Dendritic cell treated with granulocyte-macrophage colony-stimulating factor and Interleukin-4, amounts not matched to agents 40 ng/mL and 50 ng/mL, for 4 days (primary cell): Measurements from ENCODE around the gene CKLF.

ENCODE experiments used
- H3K27ac Mint-ChIP-seq: one replicate; pipeline ENCODE4 v1.8.0; 2022; ENCODE audit warnings: mild to moderate bottlenecking, mixed read lengths
- H3K27me3 Mint-ChIP-seq: one replicate; pipeline ENCODE4 v1.8.0; 2022; ENCODE audit warnings: mild to moderate bottlenecking, mixed read lengths
- H3K36me3 Mint-ChIP-seq: one replicate; pipeline ENCODE4 v1.8.0; 2022; ENCODE audit warnings: low read depth, mixed read lengths
- H3K4me1 Mint-ChIP-seq: one replicate; pipeline ENCODE4 v1.8.0; 2022; ENCODE audit warnings: low read depth, mixed read lengths
- H3K4me3 Mint-ChIP-seq: one replicate; pipeline ENCODE4 v1.8.0; 2022; ENCODE audit warnings: mild to moderate bottlenecking, moderate library complexity, mixed read lengths
- H3K9me3 Mint-ChIP-seq: one replicate; pipeline ENCODE4 v1.8.0; 2022; ENCODE audit warnings: mixed read lengths
- intact Hi-C: fragments of 100-400 bp; cut with micrococcal nuclease; formaldehyde crosslinking; loops from one replicate; pipeline ENCODE4 v1.15.0; 2022

Gene CKLF, protein sequence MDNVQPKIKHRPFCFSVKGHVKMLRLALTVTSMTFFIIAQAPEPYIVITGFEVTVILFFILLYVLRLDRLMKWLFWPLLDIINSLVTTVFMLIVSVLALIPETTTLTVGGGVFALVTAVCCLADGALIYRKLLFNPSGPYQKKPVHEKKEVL

DNA sequence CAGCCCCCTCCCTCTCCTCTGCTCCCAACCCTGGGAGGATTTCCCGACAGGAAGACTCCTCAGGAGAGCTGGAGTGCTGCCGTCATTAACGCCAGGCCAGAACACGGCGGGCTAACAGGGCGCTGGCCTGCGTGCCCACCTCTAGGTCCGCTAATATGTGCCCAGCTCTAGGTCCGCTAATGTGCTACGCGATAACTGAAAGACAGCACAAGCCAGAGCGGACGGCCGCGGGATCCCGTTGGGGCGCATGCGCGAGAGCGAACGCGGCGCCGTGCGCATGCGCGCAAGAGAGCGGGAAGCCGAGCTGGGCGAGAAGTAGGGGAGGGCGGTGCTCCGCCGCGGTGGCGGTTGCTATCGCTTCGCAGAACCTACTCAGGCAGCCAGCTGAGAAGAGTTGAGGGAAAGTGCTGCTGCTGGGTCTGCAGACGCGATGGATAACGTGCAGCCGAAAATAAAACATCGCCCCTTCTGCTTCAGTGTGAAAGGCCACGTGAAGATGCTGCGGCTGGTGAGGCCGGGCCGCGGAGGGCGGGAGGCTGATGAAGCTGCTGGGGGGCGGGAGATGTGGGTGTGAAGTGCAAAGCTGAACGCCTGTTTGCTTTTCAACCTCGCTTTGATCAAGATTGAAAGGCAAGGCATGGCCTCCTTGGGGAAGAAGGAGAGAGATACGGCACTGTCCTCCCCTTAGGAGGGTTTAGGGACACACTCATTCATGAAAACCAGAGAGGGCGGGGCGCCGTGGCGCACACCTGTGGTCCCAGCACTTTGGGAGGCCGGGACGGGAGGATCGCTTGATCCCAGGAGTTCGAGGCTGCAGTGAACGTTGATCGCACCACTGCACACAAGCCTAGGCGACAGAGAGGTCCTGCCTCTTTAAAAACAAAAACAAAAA lies at the start of gene CKLF:
TSS of gene CKLF (plus strand) at position 291 of the 892 bp plus-strand sequence. CDS start at position 431, 140 bp downstream.
- Mint-ChIP-seq H3K4me1 (peaks cover 70% of the 10 kb centered on the region), H3K27ac (peak within 1 kb of the TSS; percentile 81), H3K36me3 (peaks cover 59% of the 10 kb centered on the region), H3K27me3 (no peaks in the 10 kb centered on the region), H3K4me3 (peak within 1 kb of the TSS; percentile 81), H3K9me3 (no peaks in the 10 kb centered on the region)
- intact Hi-C loops, result loop anchor here (1.0 to 2.0 kb wide), 3 partner anchors 28 to 54 kb away; no protein-coding TSS in a partner anchor

DNA sequence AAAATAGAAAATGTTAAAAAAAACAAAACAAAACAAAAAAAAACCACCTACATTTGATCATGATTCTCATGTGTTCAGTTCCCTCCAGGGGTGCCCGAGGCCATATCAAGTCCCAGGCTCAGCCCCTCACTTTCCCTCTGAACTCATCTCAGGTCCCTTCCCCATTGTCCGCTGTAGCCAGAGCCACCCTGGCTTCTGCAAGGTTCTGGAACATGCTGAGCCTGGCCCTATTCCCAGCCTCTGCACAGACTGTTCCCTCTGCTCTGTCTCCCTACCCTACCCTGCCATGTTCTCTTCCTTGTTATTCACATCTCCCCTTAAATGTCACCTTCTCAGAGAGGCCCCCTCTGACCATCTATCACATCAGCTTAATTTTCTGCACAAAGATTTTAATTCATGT lies 49.3 kb upstream of the CKLF start:
- Mint-ChIP-seq H3K4me1 (peaks cover 37% of the 10 kb centered on the region), H3K9me3 (no peaks in the 10 kb centered on the region), H3K36me3 (peaks cover 39% of the 10 kb centered on the region), H3K27me3 (no peaks in the 10 kb centered on the region), H3K4me3 (no peak overlapping the region), H3K27ac (no peak overlapping the region)
- intact Hi-C loops, result no loop called here

DNA sequence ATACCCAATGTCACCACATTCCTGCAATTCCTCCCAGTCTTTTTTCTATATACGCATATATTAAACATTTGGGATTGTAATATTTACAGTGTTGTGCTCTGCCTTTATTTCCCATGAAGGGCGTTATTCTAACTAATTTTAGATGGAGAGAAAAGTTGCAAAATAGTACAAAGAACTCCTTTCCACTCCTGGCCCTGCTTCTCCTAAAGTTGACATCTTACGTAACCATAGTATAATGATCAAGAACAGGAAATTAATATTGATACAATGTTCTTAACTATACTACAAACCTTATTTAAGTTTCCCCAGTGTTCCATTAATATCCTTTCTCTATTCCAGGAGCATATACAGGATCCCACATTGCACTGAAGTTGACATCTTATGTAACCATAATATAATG lies 48.8 kb upstream of the CKLF start:
- intact Hi-C loops, result no loop called here
- Mint-ChIP-seq H3K27ac (no peak overlapping the region), H3K9me3 (no peaks in the 10 kb centered on the region)

DNA sequence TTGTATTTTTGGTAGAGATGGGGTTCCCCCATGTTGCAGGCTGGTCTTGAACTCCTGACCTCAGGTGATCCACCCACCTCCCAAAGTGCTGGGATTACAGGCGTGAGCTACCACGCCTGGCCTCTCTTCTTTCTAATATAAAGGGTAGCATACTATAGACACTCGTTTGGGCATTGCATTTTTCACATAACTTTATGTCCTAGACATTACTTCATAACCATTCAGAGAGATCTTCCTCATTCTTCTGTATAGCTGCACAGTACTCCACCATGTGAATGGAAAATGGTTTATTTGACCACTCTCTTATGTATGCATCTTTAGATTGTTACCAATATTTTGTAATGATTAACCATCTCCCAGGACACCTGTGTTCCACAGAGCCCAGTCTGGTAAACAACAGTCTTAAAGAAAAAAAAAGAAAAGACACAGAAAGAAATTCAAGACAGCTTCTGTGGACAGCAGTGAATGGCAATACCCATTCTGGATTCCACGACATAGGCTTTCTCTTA lies 44.6 kb upstream of the CKLF start:
- Mint-ChIP-seq H3K4me1 (peaks cover 48% of the 10 kb centered on the region), H3K36me3 (peaks cover 72% of the 10 kb centered on the region), H3K27me3 (no peaks in the 10 kb centered on the region), H3K9me3 (no peaks in the 10 kb centered on the region), H3K27ac (no peak overlapping the region), H3K4me3 (no peak overlapping the region)
- intact Hi-C loops, result no loop called here

More for the DNA sequence above, 48.8 kb upstream of the CKLF start:
- Mint-ChIP-seq H3K4me1 (peaks cover 41% of the 10 kb centered on the region), H3K36me3 (peaks cover 43% of the 10 kb centered on the region), H3K27me3 (no peaks in the 10 kb centered on the region), H3K4me3 (no peak overlapping the region)

DNA sequence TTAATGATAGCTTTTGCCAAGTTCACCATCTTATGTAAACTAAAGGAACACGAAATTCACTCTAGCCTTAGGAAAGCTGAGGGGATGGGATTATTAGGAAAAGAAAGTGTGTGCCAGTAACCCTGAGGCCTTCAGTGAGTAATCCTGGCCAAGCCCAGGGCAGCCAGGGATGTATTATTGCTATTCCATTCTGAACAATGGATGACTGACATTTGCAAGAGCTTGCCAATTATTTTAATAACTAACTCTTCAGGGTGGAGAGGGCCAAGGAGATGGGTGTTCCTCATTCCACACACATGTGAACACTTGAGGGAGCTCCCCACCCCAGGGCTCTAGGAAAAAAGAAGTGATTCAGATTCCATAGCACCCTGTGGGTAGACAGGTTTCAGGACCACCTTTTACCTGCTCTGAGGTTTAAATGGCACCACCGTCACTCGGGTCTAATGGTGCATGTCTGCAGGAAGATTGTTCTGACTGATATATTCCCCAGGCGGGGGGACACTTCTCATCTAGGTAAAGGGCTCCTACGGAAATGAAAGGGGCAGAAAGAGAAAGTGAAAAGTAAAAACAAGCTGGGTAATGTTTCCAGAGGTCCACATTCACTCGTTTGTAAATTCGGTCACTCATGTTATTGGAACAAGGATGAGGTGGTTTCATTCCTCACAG lies 44.0 kb upstream of the CKLF start:
- peaks cover 48% of the 10 kb centered on the region for H3K4me1 Mint-ChIP-seq
- H3K27ac Mint-ChIP-seq, result no peak overlapping the region
- intact Hi-C loops, result no loop called here
- peaks cover 74% of the 10 kb centered on the region for H3K36me3 Mint-ChIP-seq
- H3K9me3 Mint-ChIP-seq, result no peaks in the 10 kb centered on the region
- no peaks in the 10 kb centered on the region for H3K27me3 Mint-ChIP-seq
- H3K4me3 Mint-ChIP-seq, result no peak overlapping the region

DNA sequence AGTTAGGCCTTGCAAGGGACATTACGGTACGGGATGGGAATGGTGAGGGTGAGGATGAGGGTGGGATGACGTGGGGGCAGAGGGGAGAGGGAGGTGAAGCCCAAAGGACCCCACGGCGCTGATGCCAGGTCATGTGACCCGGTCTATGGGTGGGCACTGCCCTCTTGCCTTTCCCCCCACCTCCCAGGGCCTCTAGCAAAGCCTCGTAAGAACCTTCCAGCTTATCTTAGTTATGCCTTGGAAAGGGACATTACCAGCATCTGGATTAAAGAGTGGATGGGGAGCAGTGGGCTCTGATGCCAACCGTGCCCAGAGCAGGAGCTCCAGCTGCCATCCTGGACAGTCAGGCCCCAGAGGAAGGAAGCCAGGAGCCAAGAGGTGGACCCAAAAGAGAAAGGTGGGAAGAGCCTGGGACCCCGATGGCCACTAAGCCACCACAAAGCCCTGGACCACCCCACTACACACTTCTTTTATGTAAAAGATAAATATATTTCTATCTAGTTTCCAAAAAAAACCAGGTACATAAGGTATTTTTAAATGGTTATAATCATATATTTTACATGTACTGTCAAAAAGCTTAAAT lies 43.4 kb upstream of the CKLF start:
- Mint-ChIP-seq H3K27me3 (no peaks in the 10 kb centered on the region), H3K9me3 (no peaks in the 10 kb centered on the region), H3K4me3 (no peak overlapping the region), H3K27ac (peak overlapping the region; percentile 55), H3K36me3 (peaks cover 80% of the 10 kb centered on the region), H3K4me1 (peaks cover 48% of the 10 kb centered on the region)
- intact Hi-C loops, result no loop called here

DNA sequence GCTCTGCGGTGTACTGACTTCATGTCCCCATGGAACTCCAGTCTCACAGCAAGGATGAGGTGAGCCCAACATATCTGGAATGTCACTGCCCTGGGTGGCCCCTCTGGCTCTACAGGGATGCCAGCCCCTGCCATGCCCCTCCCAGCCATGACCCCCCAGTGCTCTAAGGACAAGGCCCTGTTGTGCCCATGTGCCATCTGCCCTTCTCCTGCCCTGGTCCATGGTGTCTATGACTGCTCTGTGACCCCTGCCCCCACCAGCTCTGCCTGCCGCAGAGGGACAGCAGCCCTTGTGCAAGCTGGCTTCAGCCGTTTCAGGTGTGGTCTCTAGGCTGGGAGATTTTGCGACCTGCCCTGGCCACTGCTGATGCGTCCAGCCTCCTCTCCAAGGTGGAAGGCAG lies 42.8 kb upstream of the CKLF start:
- Mint-ChIP-seq H3K27ac (no peak overlapping the region), H3K27me3 (no peaks in the 10 kb centered on the region), H3K9me3 (no peaks in the 10 kb centered on the region), H3K4me3 (no peak overlapping the region), H3K36me3 (peaks cover 86% of the 10 kb centered on the region), H3K4me1 (peaks cover 50% of the 10 kb centered on the region)
- intact Hi-C loops, result no loop called here

DNA sequence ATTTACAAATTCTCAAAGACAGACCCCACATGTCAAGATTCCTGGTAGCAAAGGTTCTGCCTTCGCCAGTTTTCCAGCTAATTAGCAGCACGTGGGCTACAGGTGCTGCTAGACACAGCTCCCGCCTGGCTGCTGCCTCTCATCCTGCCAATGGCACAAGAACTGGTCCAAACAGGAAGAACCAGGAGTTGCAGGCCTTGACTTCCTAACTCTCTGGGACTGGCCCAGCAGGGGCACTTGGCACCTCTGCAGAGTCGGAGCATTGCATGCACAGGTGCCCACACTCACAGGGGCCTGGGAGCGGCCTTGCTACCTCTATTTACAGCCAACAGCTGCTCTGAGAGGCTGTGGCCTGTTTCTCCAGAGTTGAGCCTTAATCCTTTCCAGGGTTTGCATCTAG lies 42.1 kb upstream of the CKLF start:
- Mint-ChIP-seq H3K9me3 (no peaks in the 10 kb centered on the region), H3K27ac (peak overlapping the region; percentile 100), H3K27me3 (no peaks in the 10 kb centered on the region), H3K4me3 (no peak overlapping the region), H3K4me1 (peaks cover 57% of the 10 kb centered on the region), H3K36me3 (peaks cover 93% of the 10 kb centered on the region)
- intact Hi-C loops, result loop anchor here (10.0 kb wide), 1 partner anchor 105 kb away; no protein-coding TSS in a partner anchor

DNA sequence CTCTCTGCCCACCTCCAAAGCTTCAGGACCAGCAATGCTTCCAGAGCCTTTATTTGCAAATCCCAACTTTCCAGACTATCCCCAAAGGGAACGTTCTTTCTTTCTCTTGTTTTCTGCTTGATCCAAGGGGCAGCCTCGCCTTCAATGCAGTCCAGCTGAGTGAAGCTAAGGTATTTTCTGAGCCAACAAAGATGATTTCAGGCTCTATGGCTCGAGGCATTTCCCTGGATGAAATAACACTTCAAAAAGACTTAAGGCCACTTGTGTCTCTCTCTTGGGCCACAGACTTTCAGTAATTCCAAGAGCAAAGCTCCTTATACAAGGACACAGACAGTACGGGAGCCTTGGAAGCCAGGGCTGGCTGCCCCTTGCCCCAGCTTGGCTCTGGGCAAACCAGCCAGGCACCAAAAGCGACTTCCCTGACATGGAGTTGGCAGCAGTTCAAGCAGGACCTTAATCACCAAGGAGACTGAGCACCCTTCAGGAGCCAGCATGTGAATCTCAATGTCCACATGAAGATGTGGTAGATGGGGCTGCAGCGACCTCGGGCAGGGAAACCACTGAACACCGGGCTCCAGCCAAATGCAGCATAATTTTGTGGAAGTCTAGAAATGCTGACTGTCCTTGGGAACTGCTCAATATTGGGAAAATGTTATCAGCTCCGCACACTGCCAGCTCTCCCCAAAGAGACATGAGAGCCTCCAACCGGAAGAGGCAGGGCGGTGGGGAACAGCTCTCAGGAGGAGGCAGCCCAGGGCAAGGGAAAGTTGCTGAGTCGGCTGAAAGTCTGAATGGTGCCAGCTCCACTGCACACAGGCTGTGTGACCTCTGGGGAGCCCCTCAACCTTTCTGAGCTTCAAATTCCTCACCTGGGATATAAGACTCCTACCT lies 41.4 kb upstream of the CKLF start:
- H3K4me1 Mint-ChIP-seq, result peaks cover 64% of the 10 kb centered on the region
- H3K4me3 Mint-ChIP-seq, result no peak overlapping the region
- H3K27me3 Mint-ChIP-seq, result no peaks in the 10 kb centered on the region
- H3K9me3 Mint-ChIP-seq, result no peaks in the 10 kb centered on the region
- H3K36me3 Mint-ChIP-seq, result peaks cover 99% of the 10 kb centered on the region
- H3K27ac Mint-ChIP-seq, result peak overlapping the region; percentile 100
- intact Hi-C loops, result loop anchor here (10.0 kb wide), 1 partner anchor 106 kb away; no protein-coding TSS in a partner anchor

DNA sequence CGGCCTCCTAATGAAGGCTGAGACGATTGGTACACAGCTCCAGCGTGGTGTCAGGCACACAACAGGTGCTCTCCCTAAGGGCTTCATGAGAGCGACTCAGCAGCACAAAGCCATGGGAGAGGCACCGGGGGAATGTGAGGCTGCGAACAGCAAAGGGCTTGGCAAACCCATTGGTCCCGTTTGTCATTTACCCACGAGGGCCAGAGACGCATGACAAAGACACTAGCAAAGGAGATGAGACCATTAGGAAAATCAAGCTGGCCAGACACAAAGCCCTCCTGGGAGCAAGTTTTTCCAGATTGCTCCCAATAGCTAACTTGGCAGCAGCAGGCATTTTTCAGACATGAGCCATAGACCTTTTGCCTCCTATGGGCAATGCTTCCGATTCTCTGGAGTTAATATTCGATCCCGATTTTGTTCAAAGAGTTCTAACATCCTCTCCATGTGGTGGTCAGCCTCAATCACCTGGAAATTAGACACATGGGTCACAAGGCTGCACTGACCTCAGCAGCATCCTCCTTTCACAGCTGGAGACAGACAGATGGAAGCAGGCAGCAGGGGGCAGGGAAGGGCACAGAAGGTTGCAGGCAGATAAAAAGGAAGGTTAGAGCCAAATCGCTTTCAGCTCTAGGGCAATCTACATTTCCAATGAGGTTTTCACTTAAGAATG lies 40.6 kb upstream of the CKLF start:
- Mint-ChIP-seq H3K36me3 (peaks cover 98% of the 10 kb centered on the region), H3K27ac (peak overlapping the region; percentile 100), H3K27me3 (no peaks in the 10 kb centered on the region), H3K9me3 (no peaks in the 10 kb centered on the region), H3K4me1 (peaks cover 72% of the 10 kb centered on the region), H3K4me3 (no peak overlapping the region)
- intact Hi-C loops, result loop anchor here (10.0 kb wide), 1 partner anchor 107 kb away; no protein-coding TSS in a partner anchor

DNA sequence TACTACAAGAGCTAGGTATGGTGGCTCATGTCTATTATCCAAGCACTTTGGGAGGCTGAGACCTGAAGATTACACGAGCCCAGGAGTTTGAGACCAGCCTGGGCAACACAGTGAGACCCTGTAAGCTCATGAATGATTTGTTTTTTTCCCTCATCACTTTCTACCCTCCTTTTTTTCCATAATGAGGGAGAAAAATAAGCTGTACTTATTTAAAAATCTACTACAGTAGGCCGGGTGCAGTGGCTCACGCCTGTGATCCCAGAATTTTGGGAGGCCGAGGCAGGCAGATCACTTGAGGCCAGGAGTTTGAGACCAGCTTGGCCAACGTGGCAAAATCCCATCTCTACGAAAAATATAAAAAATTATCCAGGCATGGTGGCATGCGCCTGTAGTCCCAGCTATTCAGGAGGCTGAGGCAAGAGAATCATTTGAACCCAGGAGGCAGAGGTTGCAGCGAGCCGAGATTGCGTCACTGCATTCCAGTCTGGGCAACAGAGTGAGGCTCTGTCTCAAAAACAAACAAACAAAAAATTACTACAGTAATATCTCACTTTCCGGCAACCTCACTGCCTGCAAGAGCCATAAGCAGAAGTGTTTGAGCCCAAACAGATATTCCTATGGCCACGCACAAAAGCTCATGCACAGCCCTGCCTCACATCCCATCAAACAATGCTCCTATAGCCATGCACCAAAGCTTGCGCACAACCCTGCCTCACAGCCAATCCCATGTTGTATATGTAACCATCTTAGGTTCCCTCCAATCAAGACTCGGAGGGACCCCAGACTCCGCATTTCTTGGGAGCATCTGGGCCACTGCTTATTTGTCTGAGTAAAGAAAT lies 39.9 kb upstream of the CKLF start:
- intact Hi-C loops, result loop anchor here (10.0 kb wide), 1 partner anchor 108 kb away; no protein-coding TSS in a partner anchor
- H3K27me3 Mint-ChIP-seq, result no peaks in the 10 kb centered on the region
- peaks cover 79% of the 10 kb centered on the region for H3K4me1 Mint-ChIP-seq
- H3K27ac Mint-ChIP-seq, result peak overlapping the region; percentile 100
- no peaks in the 10 kb centered on the region for H3K9me3 Mint-ChIP-seq
- H3K4me3 Mint-ChIP-seq, result peak overlapping the region; percentile 4
- H3K36me3 Mint-ChIP-seq, result peaks cover 98% of the 10 kb centered on the region
